Glutamatergic neuron (in vitro differentiated cells): ENCODE results near the gene OR52J3. TPM values are rescaled to one million over a fixed set of nuclear protein-coding genes. Genes with fewer than 3 reads are reported as not detected.

Source experiments
- DNase-seq: peaks from one replicate; pipeline ENCODE4 v3.0.0; 2022
- H3K27ac Mint-ChIP-seq: one replicate; pipeline ENCODE4 v1.8.0; 2020; ENCODE audit warnings: mild to moderate bottlenecking, mixed read lengths, inconsistent platforms; ENCODE audit not compliant: unreplicated experiment
- H3K27me3 Mint-ChIP-seq: one replicate; pipeline ENCODE4 v1.8.0; 2020; ENCODE audit warnings: mild to moderate bottlenecking, moderate library complexity, mixed read lengths, inconsistent platforms; ENCODE audit not compliant: unreplicated experiment
- H3K36me3 Mint-ChIP-seq: one replicate; pipeline ENCODE4 v1.8.0; 2020; ENCODE audit warnings: mild to moderate bottlenecking, mixed read lengths, inconsistent platforms; ENCODE audit not compliant: unreplicated experiment
- H3K4me1 Mint-ChIP-seq: one replicate; pipeline ENCODE4 v1.8.0; 2020; ENCODE audit warnings: mild to moderate bottlenecking, low read depth, mixed read lengths, inconsistent platforms; ENCODE audit not compliant: unreplicated experiment
- H3K4me3 Mint-ChIP-seq: one replicate; pipeline ENCODE4 v1.8.0; 2020; ENCODE audit warnings: mild to moderate bottlenecking, mixed read lengths, inconsistent platforms; ENCODE audit not compliant: unreplicated experiment
- H3K9me3 Mint-ChIP-seq: one replicate; pipeline ENCODE4 v1.8.0; 2020; ENCODE audit warnings: mild to moderate bottlenecking, moderate library complexity, mixed read lengths, inconsistent platforms; ENCODE audit not compliant: unreplicated experiment
- total RNA-seq: library from RNA; stranded (reverse); fragmentation: NEBNext Ultra II Directional; extraction: Animal tissue kit (Norgen Biotek cat#: 25700); gene quantifications from one replicate; pipeline ENCODE4 v1.2.1, GENCODE V29; 2021; ENCODE audit not compliant: unreplicated experiment
- TF ChIP-seq, protein P1 (sequence below): fragments of 200-600 bp; sonication (generic); IDR thresholded peaks from one replicate; pipeline ENCODE4 v1.5.0; 2021; ENCODE audit not compliant: partially characterized antibody, unreplicated experiment

OR52J3 gene
- total RNA-seq, 1 donor from 2014 or later: not detected

DNA sequence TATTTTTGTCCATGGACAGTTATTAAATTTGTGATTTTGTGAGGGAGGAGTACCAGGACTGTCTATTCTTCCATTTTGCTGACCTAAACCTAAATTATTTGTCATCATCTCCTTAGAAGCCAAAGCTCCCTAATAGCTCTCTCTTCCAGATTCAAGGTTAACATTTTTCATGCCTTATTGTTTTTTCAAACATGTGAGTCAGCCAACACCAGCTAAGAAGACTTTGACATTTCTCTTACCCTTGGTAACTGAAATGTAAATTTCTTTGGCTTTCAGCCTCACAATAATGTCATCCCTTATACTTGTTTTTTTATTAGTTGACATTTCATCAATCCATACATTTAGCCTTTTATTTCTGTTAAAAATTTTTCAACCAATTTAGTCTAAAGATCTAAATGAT is 42.2 kb downstream of the OR52J3 start:
- no peaks in the 10 kb centered on the region for H3K36me3 Mint-ChIP-seq
- H3K27ac Mint-ChIP-seq: peak overlapping the region; percentile 57
- H3K4me1 Mint-ChIP-seq: peaks cover 16% of the 10 kb centered on the region
- no peaks in the 10 kb centered on the region for H3K9me3 Mint-ChIP-seq
- H3K4me3 Mint-ChIP-seq: no peak overlapping the region
- H3K27me3 Mint-ChIP-seq: peaks cover 4% of the 10 kb centered on the region
- DNase-seq: no peak
- TF ChIP-seq, protein P1, sequence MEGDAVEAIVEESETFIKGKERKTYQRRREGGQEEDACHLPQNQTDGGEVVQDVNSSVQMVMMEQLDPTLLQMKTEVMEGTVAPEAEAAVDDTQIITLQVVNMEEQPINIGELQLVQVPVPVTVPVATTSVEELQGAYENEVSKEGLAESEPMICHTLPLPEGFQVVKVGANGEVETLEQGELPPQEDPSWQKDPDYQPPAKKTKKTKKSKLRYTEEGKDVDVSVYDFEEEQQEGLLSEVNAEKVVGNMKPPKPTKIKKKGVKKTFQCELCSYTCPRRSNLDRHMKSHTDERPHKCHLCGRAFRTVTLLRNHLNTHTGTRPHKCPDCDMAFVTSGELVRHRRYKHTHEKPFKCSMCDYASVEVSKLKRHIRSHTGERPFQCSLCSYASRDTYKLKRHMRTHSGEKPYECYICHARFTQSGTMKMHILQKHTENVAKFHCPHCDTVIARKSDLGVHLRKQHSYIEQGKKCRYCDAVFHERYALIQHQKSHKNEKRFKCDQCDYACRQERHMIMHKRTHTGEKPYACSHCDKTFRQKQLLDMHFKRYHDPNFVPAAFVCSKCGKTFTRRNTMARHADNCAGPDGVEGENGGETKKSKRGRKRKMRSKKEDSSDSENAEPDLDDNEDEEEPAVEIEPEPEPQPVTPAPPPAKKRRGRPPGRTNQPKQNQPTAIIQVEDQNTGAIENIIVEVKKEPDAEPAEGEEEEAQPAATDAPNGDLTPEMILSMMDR: no peak

DNA sequence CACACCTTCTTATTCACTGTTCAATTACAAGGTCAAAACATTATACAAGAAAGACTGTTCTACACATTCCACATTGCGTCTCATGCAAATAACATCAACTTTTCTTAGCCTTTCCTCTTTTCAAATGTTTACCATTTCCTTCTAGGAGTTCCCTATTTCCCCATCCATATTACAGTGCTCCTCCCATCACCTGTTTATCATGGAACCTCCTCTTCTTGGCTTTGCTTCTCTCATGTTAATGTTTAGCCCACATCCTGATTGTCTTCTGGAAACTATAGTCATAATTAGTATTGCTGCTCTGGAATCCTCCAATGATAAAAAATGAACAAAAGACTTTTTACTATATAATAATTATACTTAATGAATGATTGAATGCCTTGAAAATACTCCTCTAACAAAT is 44.3 kb downstream of the OR52J3 start:
- Mint-ChIP-seq H3K27ac (no peak overlapping the region), H3K4me1 (peaks cover 16% of the 10 kb centered on the region), H3K36me3 (no peaks in the 10 kb centered on the region), H3K9me3 (no peaks in the 10 kb centered on the region), H3K27me3 (peaks cover 4% of the 10 kb centered on the region), H3K4me3 (no peak overlapping the region)
- TF ChIP-seq, protein P1: no peak
- DNase-seq: no peak

DNA sequence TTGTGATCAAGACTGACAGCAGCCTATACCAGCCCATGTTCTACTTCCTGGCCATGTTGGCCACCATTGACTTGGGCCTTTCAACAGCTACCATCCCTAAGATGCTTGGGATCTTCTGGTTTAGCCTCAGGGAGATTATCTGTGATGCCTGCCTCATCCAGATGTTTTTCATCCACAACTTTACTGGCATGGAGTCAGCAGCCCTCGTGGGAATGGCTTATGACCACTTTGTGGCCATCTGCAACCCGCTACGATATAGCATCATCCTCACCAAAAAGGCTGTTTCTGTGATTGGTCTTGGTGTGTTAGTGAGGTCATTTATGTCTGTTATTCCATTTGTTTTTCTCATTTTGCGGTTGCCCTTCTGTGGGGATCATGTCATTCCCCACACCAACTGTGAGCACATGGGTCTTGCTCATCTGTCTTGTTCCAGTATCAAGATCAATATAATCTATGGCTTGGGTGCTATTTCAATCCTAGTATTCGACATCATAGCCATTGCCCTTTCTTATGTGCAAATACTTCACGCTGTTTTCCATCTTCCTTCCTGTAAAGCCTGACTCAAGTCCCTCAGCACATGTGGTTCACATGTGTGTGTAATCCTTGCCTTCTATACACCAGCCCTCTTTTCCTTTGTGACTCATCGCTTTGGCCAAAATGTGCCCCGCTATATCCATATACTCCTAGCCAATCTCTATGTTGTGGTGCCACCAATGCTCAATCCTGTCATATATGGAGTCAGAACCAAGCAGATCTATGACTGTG is 46.7 kb downstream of the OR52J3 start:
- Mint-ChIP-seq H3K4me3 (no peak overlapping the region), H3K4me1 (peaks cover 14% of the 10 kb centered on the region), H3K9me3 (no peaks in the 10 kb centered on the region), H3K27me3 (no peaks in the 10 kb centered on the region), H3K36me3 (no peaks in the 10 kb centered on the region), H3K27ac (no peak overlapping the region)
- TF ChIP-seq, protein P1: no peak
- DNase-seq: no peak

DNA sequence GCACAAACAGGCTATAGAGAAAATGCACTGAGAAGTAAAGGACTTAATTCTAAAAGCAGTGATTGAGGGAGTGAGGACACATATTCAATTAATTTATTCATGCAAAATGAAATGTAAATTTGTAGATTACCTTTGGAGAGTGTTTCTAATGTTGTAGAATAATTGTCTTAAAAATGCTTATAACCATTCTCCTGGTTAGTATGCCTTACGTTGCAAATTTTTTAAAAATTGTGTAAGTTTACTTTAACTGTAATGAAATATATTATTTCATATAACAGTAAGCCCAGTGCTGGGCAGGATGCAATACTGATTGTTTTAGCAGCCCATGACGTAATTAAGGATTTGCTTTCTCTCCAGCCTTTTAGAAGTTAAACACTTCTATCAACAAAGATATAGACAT is 49.7 kb downstream of the OR52J3 start:
- no peak overlapping the region for H3K27ac Mint-ChIP-seq
- H3K27me3 Mint-ChIP-seq: no peaks in the 10 kb centered on the region
- H3K4me1 Mint-ChIP-seq: peaks cover 6% of the 10 kb centered on the region
- no peak overlapping the region for H3K4me3 Mint-ChIP-seq
- H3K9me3 Mint-ChIP-seq: no peaks in the 10 kb centered on the region
- no peaks in the 10 kb centered on the region for H3K36me3 Mint-ChIP-seq
- TF ChIP-seq, protein P1: no peak
- no peak for DNase-seq

Other genes with a start within 250 kb of the OR52J3 start
- gene OR52R1, start 242.1 kb upstream of the OR52J3 start, total RNA-seq: not detected
- not detected for gene OR51F2, start 225.2 kb upstream of the OR52J3 start, total RNA-seq
- gene OR51S1, start 197.3 kb upstream of the OR52J3 start, total RNA-seq: not detected
- gene OR51T1, start 164.6 kb upstream of the OR52J3 start, total RNA-seq: not detected
- gene OR51A7, start 142.7 kb upstream of the OR52J3 start, total RNA-seq: not detected
- gene OR51G2, start 127.2 kb upstream of the OR52J3 start, total RNA-seq: not detected
- gene OR51G1, start 122.2 kb upstream of the OR52J3 start, total RNA-seq: not detected
- gene OR51A4, start 98.9 kb upstream of the OR52J3 start, total RNA-seq: not detected
- gene OR51A2, start 90.8 kb upstream of the OR52J3 start, total RNA-seq: not detected
- not detected for gene OR51L1, start 51.7 kb upstream of the OR52J3 start, total RNA-seq
- gene OR52E2, start 13.1 kb downstream of the OR52J3 start, total RNA-seq: not detected
- not detected for gene OR52E1, start 23.0 kb downstream of the OR52J3 start, total RNA-seq
- gene OR52A5, start 91.8 kb downstream of the OR52J3 start, total RNA-seq: 0.25 TPM
- not detected for gene OR52A1, start 108.2 kb downstream of the OR52J3 start, total RNA-seq
- not detected for gene OR51V1, start 154.2 kb downstream of the OR52J3 start, total RNA-seq
- gene HBB, start 180.5 kb downstream of the OR52J3 start, total RNA-seq: not detected
- gene HBD, start 188.0 kb downstream of the OR52J3 start, total RNA-seq: not detected
- gene HBG1, start 203.3 kb downstream of the OR52J3 start, total RNA-seq: not detected
- not detected for gene HBG2, start 208.3 kb downstream of the OR52J3 start, total RNA-seq
- gene HBE1, start 223.4 kb downstream of the OR52J3 start, total RNA-seq: not detected